ENCODE measurements around the gene ZNF850. TPM values are rescaled to one million over a fixed set of nuclear protein-coding genes. Genes with fewer than 3 reads are reported as not detected.

ZNF850 gene
- total RNA-seq, 1 experiment from 2014 or later: 1.4 TPM

DNA sequence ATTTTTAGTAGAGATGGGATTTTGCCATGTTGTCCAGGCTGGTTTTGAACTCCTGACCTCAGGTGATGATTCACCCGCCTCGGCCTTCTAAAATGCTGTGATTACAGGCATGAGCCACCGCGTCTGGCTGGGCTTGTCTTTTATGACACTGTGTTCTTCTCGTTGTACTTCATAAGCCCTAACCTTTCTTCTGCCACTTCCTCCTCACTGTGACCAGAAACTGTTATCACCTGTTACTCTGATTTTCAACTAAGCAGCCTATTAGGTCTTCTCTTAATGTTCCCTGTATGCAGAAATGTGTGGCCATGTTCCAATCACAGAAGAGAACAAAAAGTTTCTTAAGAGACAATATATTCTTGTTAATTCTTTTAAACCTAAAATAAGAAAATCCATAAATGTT is 49.2 kb upstream of the ZNF850 start:
- RAD21 ChIA-PET (ENCODE audit: low non-redundant PET in 1 of 2, low total read pairs in 2 of 2, uncharacterized antibody in 2 of 2, unreplicated experiment in 2 of 2): no interaction called here
- no peaks in the 10 kb centered on the region for H3K9me2 ChIP-seq (ENCODE audit: insufficient read depth)

DNA sequence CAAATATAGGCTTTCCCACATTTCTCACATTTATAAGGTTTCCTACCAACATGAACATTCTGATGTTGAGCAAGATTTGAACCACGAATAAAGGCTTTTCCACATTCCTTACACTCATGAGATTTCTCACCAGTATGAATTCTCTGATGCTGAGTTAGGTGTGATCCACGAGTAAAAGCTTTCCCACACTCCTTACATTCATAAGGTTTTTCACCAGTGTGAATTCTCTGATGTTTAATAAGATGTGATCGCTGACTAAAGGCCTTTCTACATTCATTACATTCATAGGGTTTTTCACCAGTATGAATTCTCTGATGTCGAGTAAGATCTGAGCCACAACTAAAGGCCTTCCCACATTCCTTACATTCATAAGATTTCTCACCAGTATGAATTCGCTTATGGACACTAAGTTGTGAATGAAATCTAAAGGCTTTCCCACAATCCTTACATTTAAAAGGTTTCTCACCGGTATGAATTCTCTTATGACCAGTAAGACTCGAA is 46.6 kb upstream of the ZNF850 start:
- no peaks in the 10 kb centered on the region for H3K27me3 ChIP-seq (ENCODE audit: insufficient read depth, low read length)
- no peaks in the 10 kb centered on the region for H3K4me1 ChIP-seq (ENCODE audit: control insufficient read depth in 1 of 2, insufficient read depth in 2 of 2, low read length in 2 of 2)
- peaks cover 25 to 27% of the 10 kb centered on the region in 2 experiments; a peak in 2 of 4 replicates for H3K9me3 ChIP-seq (ENCODE audit: control insufficient read depth in 1 of 2, insufficient read depth in 1 of 2, low read depth in 1 of 2, low read length in 2 of 2)
- no TSS peak for BruUV-seq (replicated peaks)
- H4K20me1 ChIP-seq (ENCODE audit: insufficient read depth): no peaks in the 10 kb centered on the region
- TF ChIP-seq SIN3A (IDR thresholded peaks at IDR 0.05; ENCODE audit: low read depth) (no peak), SP1 (IDR thresholded peaks at IDR 0.05; ENCODE audit: low read depth) (no peak), ZNF274 (IDR thresholded peaks at IDR 0.05; ENCODE audit: low read depth, low read length) (peak; percentile 86), CEBPB (IDR thresholded peaks at IDR 0.05; ENCODE audit: low read depth) (no peak)
- no peak overlapping the region for H3K4me2 ChIP-seq (ENCODE audit: low read length)
- no peak overlapping the region for H2AFZ ChIP-seq (ENCODE audit: low read depth, low read length, poor library complexity, severe bottlenecking)
- H3K9ac ChIP-seq (ENCODE audit: low read length): no peak overlapping the region
- H3K4me3 ChIP-seq (replicated peaks in 1 of 2; ENCODE audit: low read depth in 1 of 2, low read length in 2 of 2): no peak overlapping the region
- POLR2A ChIA-PET: no interaction called here
- no peak overlapping the region for H3K27ac ChIP-seq (ENCODE audit: low read depth, low read length)
- DNase-seq (ENCODE audit: low read depth, low spot score): no peak
- no peaks in the 10 kb centered on the region for H3K79me2 ChIP-seq (ENCODE audit: insufficient read depth, low read length)
- H3K36me3 ChIP-seq (ENCODE audit: control insufficient read depth in 1 of 2, insufficient read depth in 2 of 2, low read length in 2 of 2): no peaks in the 10 kb centered on the region
- intact Hi-C loops (cut with micrococcal nuclease): no loop called here
- CTCF ChIA-PET: no interaction called here
- no peak for ATAC-seq
- RAD21 ChIA-PET (ENCODE audit: low non-redundant PET in 1 of 2, low total read pairs in 2 of 2, uncharacterized antibody in 2 of 2, unreplicated experiment in 2 of 2): no interaction called here
- no peaks in the 10 kb centered on the region for H3K9me2 ChIP-seq (ENCODE audit: insufficient read depth)

More for the DNA sequence above, 49.2 kb upstream of the ZNF850 start:
- Histone ChIP-seq H3K36me3 (ENCODE audit: control insufficient read depth in 1 of 2, insufficient read depth in 2 of 2, low read length in 2 of 2) (no peaks in the 10 kb centered on the region), H2AFZ (ENCODE audit: low read depth, low read length, poor library complexity, severe bottlenecking) (no peak overlapping the region), H3K27ac (ENCODE audit: low read depth, low read length) (no peak overlapping the region), H4K20me1 (ENCODE audit: insufficient read depth) (no peaks in the 10 kb centered on the region), H3K4me3 (replicated peaks in 1 of 2; ENCODE audit: low read depth in 1 of 2, low read length in 2 of 2) (no peak overlapping the region), H3K9me3 (ENCODE audit: control insufficient read depth in 1 of 2, insufficient read depth in 1 of 2, low read depth in 1 of 2, low read length in 2 of 2) (peaks cover 17 to 28% of the 10 kb centered on the region in 2 experiments; a peak in 2 of 4 replicates), H3K4me2 (ENCODE audit: low read length) (no peak overlapping the region), H3K27me3 (ENCODE audit: insufficient read depth, low read length) (no peaks in the 10 kb centered on the region), H3K4me1 (ENCODE audit: control insufficient read depth in 1 of 2, insufficient read depth in 2 of 2, low read length in 2 of 2) (no peaks in the 10 kb centered on the region), H3K79me2 (ENCODE audit: insufficient read depth, low read length) (no peaks in the 10 kb centered on the region), H3K9ac (ENCODE audit: low read length) (no peak overlapping the region)
- ATAC-seq: no peak
- intact Hi-C loops (cut with micrococcal nuclease): no loop called here
- POLR2A ChIA-PET: no interaction called here
- no peak for TF ChIP-seq CBX3 (IDR thresholded peaks at IDR 0.05; ENCODE audit: low read depth)
- no peak for TF ChIP-seq EGR1 (IDR thresholded peaks at IDR 0.05; ENCODE audit: low read depth)
- TF ChIP-seq EZH2 (IDR thresholded peaks at IDR 0.05): no peak
- no peak for TF ChIP-seq ZNF274 (IDR thresholded peaks at IDR 0.05; ENCODE audit: low read depth, low read length)
- TF ChIP-seq, protein P1, sequence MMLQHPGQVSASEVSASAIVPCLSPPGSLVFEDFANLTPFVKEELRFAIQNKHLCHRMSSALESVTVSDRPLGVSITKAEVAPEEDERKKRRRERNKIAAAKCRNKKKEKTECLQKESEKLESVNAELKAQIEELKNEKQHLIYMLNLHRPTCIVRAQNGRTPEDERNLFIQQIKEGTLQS (IDR thresholded peaks at IDR 0.05): no peak
- no peak for TF ChIP-seq ZFX (IDR thresholded peaks at IDR 0.05)
- TF ChIP-seq SIN3A (IDR thresholded peaks at IDR 0.05; ENCODE audit: low read depth): no peak
- no peak for TF ChIP-seq SRF (IDR thresholded peaks at IDR 0.05; ENCODE audit: low read depth)
- TF ChIP-seq ELF1 (IDR thresholded peaks at IDR 0.05; ENCODE audit: borderline replicate concordance, low read depth): no peak
- no peak for DNase-seq (ENCODE audit: low read depth, low spot score)
- no TSS peak for BruUV-seq (replicated peaks)
- CTCF ChIA-PET: no interaction called here

All from HCT116 (cell line).